Loucy (cell line): ENCODE measurements around the gene DPF3.

Experiments used
- CTCF ChIP-seq: fragments of 200-600 bp; sonication (generic); conservative IDR thresholded peaks from 2 replicates; pipeline ENCODE4 v1.5.1; 2014; ENCODE audit warnings: mild to moderate bottlenecking, antibody characterized with exemption, low read length
- EZH2phosphoT487 ChIP-seq: fragments of 200-600 bp; IDR thresholded peaks from 2 replicates; pipeline ENCODE4 v1.6.1; 2018; ENCODE audit warnings: antibody characterized with exemption, mild to moderate bottlenecking, moderate library complexity, borderline replicate concordance

- TF ChIP-seq CTCF (no peak), EZH2phosphoT487 (no peak)
Measured at GRCh38 chr14:72615451-72616121, 278.3 kb downstream of the DPF3 start.
